ENCODE results near the gene PPP1R9A. TPM values are rescaled to one million over a fixed set of nuclear protein-coding genes. Genes with fewer than 3 reads are reported as not detected.

The PPP1R9A gene
- total and polyA plus RNA-seq, 10 of the 15 experiments (the other 5 are each of a cell fraction or from before 2014, with no cell fraction given): 0.04 to 0.12 TPM; not detected in 8

- TF ChIP-seq WRNIP1 (IDR thresholded peaks at IDR 0.05; ENCODE audit: borderline replicate concordance, low read depth, low read length): no peak
- no peak for TF ChIP-seq TBL1XR1 (IDR thresholded peaks at IDR 0.05; ENCODE audit: low read depth, low read length)
These were observed 152.5 kb downstream of the PPP1R9A start (continued) for GRCh38 chr7:95059842-95060313.

- DNase-seq (ENCODE audit: low read depth, low spot score): no peak
- H3K4me1 ChIP-seq (ENCODE audit: control insufficient read depth, insufficient read depth, low read length): no peaks in the 10 kb centered on the region
- H3K9ac ChIP-seq (ENCODE audit: control insufficient read depth, insufficient read depth, low read length): no peak overlapping the region
- FAIRE-seq: no peak
- no peaks in the 10 kb centered on the region for H3K27me3 ChIP-seq (replicated peaks in 1 of 2; ENCODE audit: control insufficient read depth in 2 of 2, insufficient read depth in 2 of 2, low read length in 1 of 2)
- no peak overlapping the region for H2AFZ ChIP-seq (ENCODE audit: control insufficient read depth, low read depth, low read length)
- no peaks in the 10 kb centered on the region for H4K20me1 ChIP-seq (ENCODE audit: control insufficient read depth, insufficient read depth)
- POLR2A ChIA-PET: no interaction called here
- intact Hi-C loops (cut with micrococcal nuclease; ENCODE audit: unreplicated experiment) (no loop called here), in situ Hi-C loops (cut with MboI) (no loop called here)
- H3K4me2 ChIP-seq (ENCODE audit: control insufficient read depth, insufficient read depth): no peak overlapping the region
- no peaks in the 10 kb centered on the region for H3K79me2 ChIP-seq (ENCODE audit: control insufficient read depth, insufficient read depth, low read length)
- no peaks in the 10 kb centered on the region for H3K36me3 ChIP-seq (ENCODE audit: control insufficient read depth in 2 of 2, insufficient read depth in 2 of 2, low read length in 1 of 2)
- H3K4me3 ChIP-seq: no peak overlapping the region
- SMC1A ChIA-PET (ENCODE audit: uncharacterized antibody, unreplicated experiment): no interaction called here
- no TSS peak for BruUV-seq (replicated peaks)
- RAD21 ChIA-PET (ENCODE audit: unreplicated experiment): no interaction called here
- H3K27ac ChIP-seq (ENCODE audit: control insufficient read depth, insufficient read depth): no peak overlapping the region
- CTCF ChIA-PET: interaction anchor here (0.5 kb wide), 1 partner anchor 284 kb away, joined by 3 read pairs; no protein-coding TSS in a partner anchor
- no peak for ATAC-seq
- H3K9me3 ChIP-seq (replicated peaks; ENCODE audit: control insufficient read depth, insufficient read depth, low read length): no peaks in the 10 kb centered on the region
- TF ChIP-seq EED (IDR thresholded peaks at IDR 0.05; ENCODE audit: low read depth) (no peak), HDAC6 (IDR thresholded peaks at IDR 0.05; ENCODE audit: unreplicated experiment) (no peak), E2F8 (IDR thresholded peaks at IDR 0.05; ENCODE audit: low read depth, partially characterized antibody) (no peak), NKRF (conservative IDR thresholded peaks at IDR 0.05) (no peak), ELK1 (IDR thresholded peaks at IDR 0.05; ENCODE audit: low read depth, low read length) (no peak), MTA3 (IDR thresholded peaks at IDR 0.05; ENCODE audit: borderline replicate concordance, low read length) (no peak), CREM (IDR thresholded peaks at IDR 0.05; ENCODE audit: low read depth) (no peak), ZNF622 (IDR thresholded peaks at IDR 0.05) (no peak), FOXM1 (IDR thresholded peaks at IDR 0.05; ENCODE audit: low read depth, low read length) (no peak), CEBPZ (IDR thresholded peaks at IDR 0.05; ENCODE audit: low read depth, low read length) (no peak), BHLHE40 (IDR thresholded peaks at IDR 0.05; ENCODE audit: borderline replicate concordance in 1 of 2, low read depth in 2 of 2, low read length in 1 of 2) (no peak), TCF3 (IDR thresholded peaks at IDR 0.05; ENCODE audit: borderline replicate concordance, insufficient read depth, low read depth, low read length) (no peak), POLR2AphosphoS5 (IDR thresholded peaks at IDR 0.05; ENCODE audit: low read length) (no peak)
These were observed 155.5 kb downstream of the PPP1R9A start for GRCh38 chr7:95062901-95063300.

All from GM12878 (cell line).